Measurements from ENCODE around the gene PNMA1. TPM values are rescaled to one million over a fixed set of nuclear protein-coding genes. Genes with fewer than 3 reads are reported as not detected.

The PNMA1 gene
- polyA plus RNA-seq, 3 donors: 7.6 to 41.4 (median 21.6) TPM

DNA sequence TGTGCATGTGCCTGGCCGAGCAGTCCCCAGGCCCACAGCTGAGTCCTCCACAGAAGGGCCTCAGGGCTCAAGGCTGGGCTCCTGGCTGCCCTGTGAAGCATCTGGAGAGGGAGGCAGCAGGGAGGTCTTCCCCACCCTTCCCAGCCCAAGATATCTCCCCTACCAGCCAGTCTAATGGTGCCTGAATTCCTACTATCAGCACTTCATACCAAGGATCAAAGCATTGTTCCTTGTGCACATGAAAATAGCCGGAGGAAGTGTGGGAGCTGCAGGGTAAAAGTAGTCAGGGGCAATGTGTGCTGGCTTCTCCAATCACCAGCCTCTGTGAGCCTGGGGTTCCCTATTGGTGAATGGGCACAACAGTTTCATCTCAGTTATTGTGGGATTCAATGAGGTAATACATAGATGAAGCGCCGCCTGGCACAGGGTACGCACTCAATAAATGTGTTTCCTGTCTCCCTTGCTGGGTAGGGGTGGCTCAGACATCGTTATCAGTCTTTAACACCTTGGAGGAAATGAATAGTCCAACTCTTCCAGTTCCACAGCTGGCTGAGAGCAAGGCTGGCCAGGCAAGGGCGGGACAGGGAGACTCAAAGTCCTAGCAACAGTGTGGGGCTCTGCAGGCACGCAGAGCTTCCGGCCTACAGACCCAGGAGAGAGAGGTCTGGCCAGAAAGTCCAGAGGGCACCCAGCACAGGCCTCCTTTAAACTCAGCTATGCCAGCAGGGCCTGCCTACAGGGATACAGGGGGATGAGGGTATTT is 39.1 kb upstream of the PNMA1 start:
- 16 to 43% (median 27%) methylated on average over 9 of the region's 9 CpGs for WGBS, 3 donors
- no peak overlapping the region for H3K27ac ChIP-seq (ENCODE audit: low read depth, low read length)

DNA sequence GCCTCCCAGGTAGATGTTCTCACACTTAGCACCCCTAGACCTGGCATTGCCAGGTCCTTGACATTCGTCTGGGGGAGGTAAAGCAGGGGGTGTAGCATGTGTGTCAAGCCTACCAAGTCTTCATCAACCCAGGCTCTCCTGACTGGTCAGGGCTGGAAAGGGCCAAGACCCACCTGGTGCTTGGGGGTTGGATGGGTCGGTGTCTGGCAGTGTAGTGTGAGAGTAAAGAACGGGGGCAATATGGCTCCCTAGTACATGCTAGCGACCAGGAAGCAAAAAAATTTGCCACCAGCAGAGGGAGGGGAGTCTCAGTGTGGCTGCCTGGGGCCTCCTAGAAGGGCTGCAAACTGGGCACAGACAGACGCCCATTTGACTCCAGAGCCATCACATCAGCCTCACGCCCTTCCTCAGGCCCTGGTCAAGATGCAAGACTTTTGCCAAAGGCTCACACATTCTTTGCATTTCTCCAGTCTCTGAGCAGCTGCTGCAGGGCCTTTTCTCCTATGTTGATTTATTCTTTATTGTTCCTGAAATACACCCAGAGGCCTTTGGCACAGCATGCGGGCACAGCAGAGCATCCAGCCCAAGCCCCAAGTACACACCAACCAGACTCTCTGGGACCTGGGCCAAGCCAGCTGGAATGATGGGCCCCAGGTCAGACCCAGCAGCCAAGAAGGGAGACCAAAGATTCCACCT is 38.3 kb upstream of the PNMA1 start:
- no peak overlapping the region for H3K27ac ChIP-seq (ENCODE audit: low read depth, low read length)
- whole genome bisulfite sequencing, 3 donors: 43 to 59% (median 53%) methylated on average over 7 of the region's 7 CpGs

DNA sequence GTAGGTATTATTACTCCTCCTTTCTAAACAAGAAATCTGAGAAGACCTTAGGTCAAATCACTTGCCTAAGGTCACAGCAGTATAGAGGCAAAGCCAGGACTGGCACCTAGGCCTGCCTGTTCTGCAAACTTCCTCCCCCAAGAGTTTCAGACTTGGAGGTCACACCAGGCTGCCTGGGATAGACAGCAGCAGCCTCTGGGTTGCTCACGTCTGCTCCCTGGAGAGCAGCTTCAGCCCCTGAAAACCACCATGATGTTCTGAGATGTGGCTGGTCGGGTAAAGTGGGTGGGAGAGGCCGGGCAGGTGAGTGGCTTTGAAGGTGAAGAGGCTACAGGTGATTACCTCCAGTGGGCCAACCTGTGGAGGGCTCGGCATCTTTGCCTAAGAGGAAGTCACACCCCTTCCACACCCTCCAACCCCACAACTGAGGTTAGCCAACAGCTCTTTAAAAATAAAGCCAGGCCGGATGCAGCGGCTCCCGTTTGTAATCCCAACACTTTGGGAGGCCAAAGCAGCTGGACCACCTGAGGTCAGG is 37.0 kb upstream of the PNMA1 start:
- WGBS, 3 donors: 45 to 73% (median 45%) methylated on average over 7 of the region's 7 CpGs
- no peak overlapping the region for H3K27ac ChIP-seq (ENCODE audit: low read depth, low read length)

DNA sequence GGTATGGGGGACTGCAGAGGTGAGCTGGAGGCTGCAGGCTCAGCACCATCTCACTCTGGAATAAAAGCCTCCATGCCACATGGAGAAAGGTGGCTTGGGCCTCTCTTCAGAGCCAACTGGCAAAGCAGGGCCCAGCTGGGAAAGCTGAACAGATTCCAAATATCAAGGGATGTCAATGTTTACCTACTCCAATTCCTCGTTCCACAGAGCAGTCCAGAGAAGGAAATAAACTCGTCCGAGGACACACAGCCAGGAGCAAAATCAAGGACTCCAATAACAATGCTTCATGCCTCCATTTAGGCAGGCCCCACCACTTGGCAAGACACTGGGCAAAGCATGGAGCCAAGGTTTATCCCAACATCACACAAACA is 36.3 kb upstream of the PNMA1 start:
- WGBS, 3 donors: 13 to 62% (median 50%) methylated on average over 3 of the region's 3 CpGs
- H3K27ac ChIP-seq (ENCODE audit: low read depth, low read length): no peak overlapping the region

DNA sequence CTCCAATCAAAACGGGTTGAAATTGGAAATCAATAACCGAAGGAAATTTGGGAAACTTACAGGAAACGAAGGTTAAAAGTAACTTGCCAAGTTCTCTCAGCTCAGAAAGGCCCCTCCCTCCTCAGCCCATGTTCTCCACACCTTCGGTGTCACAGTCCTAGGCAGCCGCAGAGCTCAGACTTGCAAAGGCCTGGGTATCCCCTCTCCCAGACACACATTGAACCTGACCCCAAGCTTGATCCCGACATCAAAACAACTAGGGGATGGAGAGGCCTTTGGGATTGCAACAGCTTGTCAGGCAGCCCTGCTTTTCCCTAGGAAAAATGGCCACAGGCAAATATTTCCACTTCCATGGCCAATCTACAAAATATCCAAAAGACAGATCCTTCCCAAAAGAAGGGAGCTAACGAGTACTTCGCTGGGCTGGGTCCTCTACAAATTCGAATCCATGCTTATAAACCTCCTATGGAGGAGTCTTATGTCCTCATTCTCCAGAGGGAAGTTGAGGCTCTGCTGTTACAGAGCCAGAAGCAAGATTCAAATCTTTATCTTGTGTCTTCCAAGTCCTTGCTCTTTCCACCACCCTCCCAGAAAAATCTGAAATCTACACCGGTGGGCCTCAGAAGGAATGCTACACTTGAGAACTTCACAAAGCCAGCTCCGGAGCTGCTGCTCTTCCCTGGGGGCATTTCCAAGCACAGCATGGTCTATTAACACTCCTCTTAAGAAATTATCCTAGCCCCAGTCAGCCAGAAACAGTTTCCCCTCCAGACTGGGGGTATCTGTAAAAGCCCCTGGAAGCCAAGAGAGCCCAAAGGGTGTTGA is 35.7 kb upstream of the PNMA1 start:
- H3K27ac ChIP-seq (ENCODE audit: low read depth, low read length): no peak overlapping the region
- 42 to 61% (median 53%) methylated on average over 11 of the region's 11 CpGs for WGBS, 3 donors

DNA sequence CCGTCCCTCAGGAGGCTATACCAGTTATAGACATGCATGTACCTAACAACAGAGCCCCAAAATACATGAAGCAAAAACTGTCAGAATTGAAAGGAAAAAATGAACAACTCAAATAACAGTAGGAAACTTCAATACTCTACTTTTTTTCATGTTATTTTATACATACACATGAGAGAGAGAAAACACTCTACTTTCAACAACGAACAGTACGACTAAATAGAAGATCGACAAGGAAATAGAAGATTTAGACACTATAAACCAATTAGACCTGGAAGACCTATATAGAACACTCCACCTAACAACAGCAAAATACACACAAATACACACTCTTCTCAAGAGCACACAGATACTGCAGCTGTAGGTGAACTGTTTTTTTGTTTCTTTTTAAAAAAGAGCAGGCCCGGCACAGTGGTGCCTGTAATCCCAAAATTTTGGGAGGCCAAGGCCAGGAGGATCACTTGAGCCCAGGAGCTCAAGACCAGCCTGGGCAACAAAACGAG is 34.7 kb upstream of the PNMA1 start:
- no peak overlapping the region for H3K27ac ChIP-seq (ENCODE audit: low read depth, low read length)
- 70 to 81% (median 80%) methylated on average over 6 of the region's 6 CpGs for WGBS, 3 donors

DNA sequence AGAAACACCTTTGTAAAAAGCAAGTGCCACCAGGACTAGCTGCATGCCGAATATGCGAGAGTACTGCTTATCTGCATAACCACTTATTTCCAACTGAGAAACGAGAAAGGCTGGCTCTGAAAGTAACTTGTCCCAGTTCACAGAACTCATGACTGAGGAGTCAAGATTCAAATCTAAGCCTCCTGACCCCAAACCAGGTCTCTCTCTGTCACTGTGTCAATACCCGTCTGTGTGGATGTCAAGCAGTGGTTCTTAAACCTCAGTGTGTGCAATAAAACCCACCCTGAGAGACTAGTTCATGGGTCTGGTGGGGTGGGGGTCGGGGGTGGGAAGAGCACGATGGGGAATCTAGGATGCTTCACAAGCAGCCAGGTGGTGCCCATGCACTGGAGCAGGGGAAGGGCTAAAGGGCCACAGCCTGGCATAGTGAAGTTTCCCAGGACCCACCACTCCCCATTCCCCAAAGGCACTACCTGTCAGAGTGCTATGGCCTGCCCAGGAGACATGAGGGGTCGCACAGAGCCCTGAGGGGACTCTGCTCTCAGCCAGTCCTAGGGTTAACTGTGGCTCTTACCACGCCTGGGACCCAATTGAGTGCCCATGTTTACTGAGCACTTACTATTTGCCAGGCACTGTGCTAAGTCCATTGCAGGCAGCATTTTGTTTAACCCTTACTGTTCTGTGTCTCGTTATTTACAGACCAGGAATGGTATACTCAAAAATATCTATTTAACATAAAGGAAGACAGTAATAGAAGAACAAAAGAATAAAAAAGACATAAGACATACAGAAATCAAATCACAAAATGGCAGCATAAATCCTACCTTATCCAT is 33.4 kb upstream of the PNMA1 start:
- WGBS, 3 donors: 64 to 82% (median 77%) methylated on average over 9 of the region's 9 CpGs
- H3K27ac ChIP-seq (ENCODE audit: low read depth, low read length): no peak overlapping the region

DNA sequence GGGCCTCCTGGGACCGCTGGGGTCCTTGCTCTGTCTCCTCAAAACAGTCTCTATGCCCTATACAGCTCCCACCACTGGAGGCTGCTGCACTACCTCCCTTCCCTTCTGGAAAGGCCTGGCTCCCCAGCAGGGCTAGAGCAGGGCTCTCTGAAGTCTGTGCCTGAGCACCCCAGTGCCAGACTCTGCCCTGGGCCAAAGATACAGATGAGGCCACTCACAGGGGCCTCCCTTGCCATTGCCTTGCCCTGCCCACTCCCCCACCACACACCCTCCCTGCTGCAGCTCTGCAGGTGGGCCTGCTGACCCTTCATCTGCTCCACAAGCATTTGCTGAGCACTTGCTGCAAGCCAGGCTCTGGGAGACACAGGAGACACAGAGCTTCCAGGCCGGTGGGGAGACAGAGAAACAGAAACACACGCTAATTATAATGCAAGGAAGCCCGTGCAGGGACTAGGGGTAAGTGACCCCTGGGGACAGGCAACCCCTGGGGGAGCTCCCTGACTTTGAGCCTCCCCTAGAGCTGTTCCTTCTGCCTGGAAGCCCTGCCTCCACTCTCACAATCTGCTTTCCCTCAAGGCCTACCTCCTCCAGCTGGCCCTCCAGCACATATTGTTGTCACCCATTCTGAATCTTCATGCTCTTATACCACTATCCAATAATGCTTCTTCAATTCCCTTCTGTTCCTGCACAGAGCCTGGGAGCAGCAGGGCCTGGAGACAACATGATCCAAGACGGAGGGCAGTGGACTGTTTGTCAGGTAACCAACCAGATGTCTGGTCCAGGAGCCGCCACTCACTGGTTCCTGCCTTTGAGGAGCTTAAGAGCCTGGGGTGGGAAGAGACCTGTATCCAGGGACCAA is 32.6 kb upstream of the PNMA1 start:
- 41 to 59% (median 51%) methylated on average over 6 of the region's 6 CpGs for WGBS, 3 donors
- H3K27ac ChIP-seq (ENCODE audit: low read depth, low read length): no peak overlapping the region

DNA sequence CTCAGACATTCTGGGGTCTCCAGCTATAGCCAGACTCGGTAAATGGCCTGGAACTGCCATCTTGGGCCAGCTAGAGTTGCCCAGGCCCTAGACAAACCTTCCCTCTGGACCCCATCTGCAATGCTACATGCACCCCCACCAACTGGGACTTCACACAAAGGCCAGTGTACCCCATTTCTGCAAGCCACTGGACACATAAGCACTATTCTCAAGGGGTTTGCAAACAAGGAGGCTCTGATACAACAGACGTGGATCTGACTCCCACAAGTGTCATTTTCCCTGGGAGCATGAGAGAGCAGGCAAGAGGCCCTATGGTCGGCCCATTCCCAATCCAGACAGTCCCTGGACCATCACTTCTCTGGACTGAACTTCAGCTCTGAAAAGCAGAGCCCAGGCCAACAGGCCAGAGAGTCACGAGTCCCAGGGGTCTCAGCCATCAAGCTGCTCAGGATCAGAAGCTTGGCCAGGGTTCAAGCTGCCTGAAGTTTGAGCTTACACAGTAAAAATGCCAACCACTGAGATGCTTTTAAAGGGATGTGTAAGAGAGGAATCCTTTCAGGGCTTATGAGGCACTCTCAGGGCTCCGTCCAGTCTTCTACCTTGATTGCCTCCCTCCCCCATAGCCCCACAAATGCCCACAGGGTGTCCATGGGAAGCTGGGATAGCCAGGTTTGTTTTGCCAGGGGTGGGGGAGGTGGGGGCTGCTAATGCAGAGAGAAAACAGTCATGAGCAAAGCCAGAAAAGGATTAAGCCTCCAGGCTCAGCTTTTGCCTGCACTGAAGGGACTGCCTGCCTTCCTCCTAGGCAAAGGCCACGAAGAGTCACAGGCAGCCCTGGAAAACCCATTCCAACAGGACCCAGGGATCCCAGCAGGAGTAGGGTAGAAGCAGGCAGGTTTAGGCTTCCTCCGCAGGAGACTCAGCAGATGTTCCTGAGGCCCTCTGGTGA is 31.7 kb upstream of the PNMA1 start:
- H3K27ac ChIP-seq (ENCODE audit: low read depth, low read length): no peak overlapping the region
- 59 to 80% (median 63%) methylated on average over 7 of the region's 7 CpGs for WGBS, 3 donors

DNA sequence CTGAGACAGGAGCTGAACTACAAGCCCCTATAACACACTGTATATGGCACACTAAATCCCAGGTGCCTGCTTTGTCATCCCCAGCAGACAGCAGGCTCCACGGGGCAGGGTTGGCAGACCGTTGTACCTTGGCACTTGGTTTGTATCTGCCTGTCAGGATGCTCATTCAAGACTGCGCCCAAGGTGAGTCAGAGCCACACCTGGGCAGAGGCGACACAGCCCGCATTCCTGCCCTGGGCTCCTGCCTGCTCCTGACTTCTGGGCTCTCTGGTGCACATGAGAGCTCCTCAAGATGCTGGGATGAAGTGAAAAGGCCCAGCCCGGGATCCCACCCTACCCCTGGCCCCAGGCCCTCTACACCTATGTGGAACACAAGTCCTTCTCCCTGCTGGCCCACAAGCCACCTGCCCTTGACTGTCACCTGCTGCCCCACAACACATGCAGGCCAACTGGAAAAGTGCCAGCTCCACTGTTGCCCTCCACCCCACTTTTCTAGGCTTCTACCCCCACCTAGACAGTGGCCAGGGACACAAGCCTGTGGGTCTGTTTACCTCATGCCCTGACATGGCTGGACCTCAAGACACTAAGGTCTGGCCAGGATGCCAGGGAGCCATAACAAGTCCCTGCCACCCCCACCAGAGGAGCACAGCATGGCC is 30.8 kb upstream of the PNMA1 start:
- 42 to 69% (median 59%) methylated on average over 6 of the region's 6 CpGs for WGBS, 3 donors
- H3K27ac ChIP-seq (ENCODE audit: low read depth, low read length): no peak overlapping the region

DNA sequence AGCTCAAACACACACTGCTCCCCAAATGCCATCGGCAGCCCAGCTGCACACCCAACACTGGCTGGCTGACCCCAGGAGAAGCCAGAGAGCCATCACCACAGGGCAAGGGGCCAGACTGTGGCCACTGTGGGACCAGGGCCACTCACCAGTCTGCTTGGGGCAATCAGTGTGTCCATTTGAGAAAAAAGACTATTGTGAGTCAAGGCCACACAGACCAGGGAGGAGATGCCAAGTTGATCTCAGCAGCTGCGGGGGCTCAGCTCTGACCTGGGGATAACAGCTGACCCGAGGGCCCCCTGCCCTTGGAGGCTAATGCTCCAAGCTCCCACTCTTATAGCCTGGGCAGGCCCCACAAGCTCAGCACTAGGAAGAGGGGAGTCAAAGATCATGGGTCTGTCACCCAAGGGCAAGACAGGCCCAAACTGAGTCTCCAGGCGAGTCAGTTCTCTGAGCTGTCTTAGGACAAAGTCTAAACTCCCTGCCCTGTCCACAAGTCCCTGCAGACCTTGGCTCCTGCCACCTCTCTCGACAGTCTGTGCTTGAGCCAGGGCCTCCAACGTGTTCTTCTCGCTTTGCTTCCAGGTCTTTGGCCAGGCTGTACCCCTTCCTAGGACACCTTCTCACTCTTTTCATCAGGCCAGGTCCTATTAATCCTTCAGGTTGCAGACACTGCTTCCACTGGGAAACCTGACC is 30.1 kb upstream of the PNMA1 start:
- WGBS, 3 donors: 29 to 47% (median 45%) methylated on average over 7 of the region's 7 CpGs
- H3K27ac ChIP-seq (ENCODE audit: low read depth, low read length): no peak overlapping the region

DNA sequence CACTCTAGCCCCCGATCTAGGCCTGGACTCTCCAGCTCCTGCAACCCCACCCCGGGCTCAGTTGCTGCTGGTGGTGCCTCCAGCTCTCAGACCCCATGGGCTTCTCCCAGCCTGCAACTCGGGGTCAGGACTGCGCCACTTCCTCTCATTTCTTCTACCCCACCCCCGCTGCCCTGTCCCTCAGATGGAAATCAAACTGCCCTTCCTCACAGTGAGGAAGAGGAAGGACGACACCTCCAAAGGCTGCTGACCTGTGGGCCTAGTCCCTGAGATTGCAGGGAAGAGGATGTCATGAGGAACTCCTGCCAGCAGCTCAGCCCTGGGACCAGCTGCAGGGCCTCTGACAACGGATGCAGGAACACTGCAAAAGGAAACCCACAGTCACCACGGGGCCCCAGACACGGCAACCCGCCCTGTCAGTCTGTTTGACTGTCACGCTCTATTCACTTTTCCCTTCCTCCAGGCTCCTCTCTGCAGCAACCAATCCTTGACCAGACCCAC is 29.3 kb upstream of the PNMA1 start:
- 18 to 62% (median 20%) methylated on average over 11 of the region's 11 CpGs for WGBS, 3 donors
- H3K27ac ChIP-seq (ENCODE audit: low read depth, low read length): no peak overlapping the region

DNA sequence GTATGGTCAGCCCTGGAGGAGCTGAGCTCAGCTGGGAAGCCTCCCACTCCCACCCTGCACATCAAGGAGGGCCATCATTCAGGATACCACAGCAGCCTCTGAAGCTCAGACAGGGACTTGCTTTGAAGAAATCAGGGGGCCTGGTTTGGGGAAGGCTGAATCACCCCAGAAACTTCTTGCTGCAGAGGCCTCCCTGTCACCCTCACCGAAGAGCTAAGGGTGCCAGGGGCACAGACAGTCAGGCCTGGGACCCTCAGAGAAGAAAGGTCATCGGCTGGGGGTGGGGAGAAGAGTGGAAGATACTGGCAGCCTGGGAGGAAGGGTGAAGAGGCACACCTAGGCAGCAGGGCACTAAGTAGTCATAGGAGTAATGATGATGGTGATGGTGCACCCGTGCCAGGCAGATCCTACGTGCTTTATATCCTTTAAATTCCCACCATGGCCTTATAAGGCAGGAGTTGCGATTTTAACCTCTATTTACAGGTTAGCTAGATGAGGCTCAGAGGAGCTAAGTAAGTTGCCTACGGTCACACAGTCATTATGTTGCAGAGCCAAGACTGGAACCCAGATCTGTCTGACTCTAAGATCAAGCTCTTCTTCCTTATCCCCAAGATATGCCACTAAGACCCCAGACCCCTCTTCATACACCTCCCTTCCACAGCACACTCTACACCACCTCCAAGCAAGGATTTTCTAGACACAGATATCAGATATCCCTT is 28.5 kb upstream of the PNMA1 start:
- WGBS, 3 donors: 52 to 85% (median 60%) methylated on average over 6 of the region's 6 CpGs
- peak overlapping the region; percentile 21 for H3K27ac ChIP-seq (ENCODE audit: low read depth, low read length)

DNA sequence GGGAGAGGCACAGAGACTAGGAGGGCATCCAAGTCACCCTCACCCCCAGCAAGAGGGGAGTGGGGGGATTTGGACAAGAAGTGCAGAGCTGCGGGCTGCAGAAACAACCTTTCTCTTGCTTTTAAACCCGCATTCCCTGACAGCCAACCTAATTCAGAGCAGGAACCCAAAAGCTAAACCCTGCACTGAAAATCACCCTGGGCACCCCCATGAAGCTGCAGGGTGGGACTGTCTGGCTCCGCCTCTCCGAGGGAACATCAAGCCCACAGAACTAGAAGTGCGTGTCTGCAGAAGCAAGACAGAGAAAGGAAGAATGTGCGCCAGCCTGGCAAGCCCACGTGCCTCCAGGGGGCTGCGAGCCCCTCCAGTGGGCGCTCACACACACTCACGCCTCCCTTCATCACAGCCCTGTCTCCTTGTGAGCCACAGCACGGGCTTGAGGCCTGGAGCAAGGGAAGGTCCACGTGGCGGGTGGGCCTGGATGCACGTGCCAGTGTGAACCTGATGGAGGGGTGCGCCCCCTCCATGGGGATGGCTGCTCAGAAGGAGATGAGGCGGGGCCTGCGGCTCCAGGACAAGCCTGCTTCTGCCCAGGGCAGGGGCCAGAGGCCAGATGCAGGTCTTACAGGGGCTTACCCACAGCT is 27.8 kb upstream of the PNMA1 start:
- 22 to 61% (median 25%) methylated on average over 17 of the region's 17 CpGs for WGBS, 3 donors
- H3K27ac ChIP-seq (ENCODE audit: low read depth, low read length): peak overlapping the region; percentile 38
